H1 (cell line): ENCODE measurements around the gene IRF3. TPM values are rescaled to one million over a fixed set of nuclear protein-coding genes. Genes with fewer than 3 reads are reported as not detected.

Experiments used
- CTCF ChIA-PET: fragments of 300-600 bp; sonication (Branson Sonifier 250); formaldehyde crosslinking; loops from one replicate; lab custom pipeline; 2021; ENCODE audit not compliant: partially characterized antibody; lab: Charles Lee
- POLR2A ChIA-PET: fragments of 300-600 bp; sonication (Branson Sonifier 250); formaldehyde crosslinking; loops from one replicate; lab custom pipeline; 2021; ENCODE audit warnings: inconsistent platforms; ENCODE audit not compliant: partially characterized antibody; lab: Charles Lee
- DNase-seq, 2 experiments: peaks; one replicate each; pipeline versions ENCODE4 v3.0.0 to v3.0.0-alpha.2; 2010 to 2022; ENCODE audit warnings: low spot score in 2 of 2, low read depth in 1 of 2, mixed read lengths in 1 of 2
- FAIRE-seq: peaks from 2 replicates; lab custom pipeline; 2011; peaks lifted over from hg19 to GRCh38; lab: Jason Lieb, UNC
- H2AFZ ChIP-seq: 2 replicates; pipeline ENCODE4 v1.8.1; 2012; ENCODE audit warnings: low read length, inconsistent platforms
- H2AK5ac ChIP-seq: 2 replicates; pipeline ENCODE4 v1.6.1; 2013; ENCODE audit warnings: low read depth, low read length
- H2BK120ac ChIP-seq: replicated peaks from 2 replicates; pipeline ENCODE3; 2013; ENCODE audit warnings: low read depth, low read length, inconsistent platforms
- H2BK12ac ChIP-seq: 2 replicates; pipeline ENCODE4 v1.6.1; 2013; ENCODE audit warnings: low read depth, low read length
- H2BK15ac ChIP-seq: 2 replicates; pipeline ENCODE4 v1.6.1; 2013; ENCODE audit warnings: low read length
- H2BK20ac ChIP-seq: 2 replicates; pipeline ENCODE4 v1.6.1; 2013; ENCODE audit warnings: low read length
- H2BK5ac ChIP-seq: 2 replicates; pipeline ENCODE4 v1.6.1; 2013; ENCODE audit warnings: low read depth, low read length
- H3K14ac ChIP-seq: 2 replicates; pipeline ENCODE4 v1.6.1; 2013; ENCODE audit warnings: inconsistent platforms; ENCODE audit not compliant: insufficient read length
- H3K18ac ChIP-seq: 2 replicates; pipeline ENCODE4 v1.6.1; 2013; ENCODE audit warnings: low read length; ENCODE audit errors: extremely low read depth
- H3K23ac ChIP-seq: 2 replicates; pipeline ENCODE4 v1.6.1; 2013; ENCODE audit warnings: inconsistent platforms; ENCODE audit not compliant: insufficient read length
- H3K23me2 ChIP-seq: 2 replicates; pipeline ENCODE4 v1.6.1; 2013; ENCODE audit warnings: low read depth, low read length
- H3K27ac ChIP-seq: 2 replicates; pipeline ENCODE4 v1.6.1; 2011; ENCODE audit warnings: low read depth, low read length, inconsistent platforms
- H3K27me3 ChIP-seq, 4 experiments: replicated peaks in 1 of 4; 1 replicate in 1 of 4; 2 replicates in 3 of 4; pipeline versions ENCODE4 v1.6.1 to v1.8.1; 2011 to 2013; ENCODE audit warnings: low read length in 3 of 4, mild to moderate bottlenecking in 3 of 4, inconsistent platforms in 2 of 4, mixed read lengths in 2 of 4, moderate library complexity in 1 of 4; ENCODE audit not compliant: control insufficient read depth in 3 of 4, insufficient read depth in 3 of 4; ENCODE audit errors: extremely low read depth in 1 of 4
- H3K36me3 ChIP-seq, 4 experiments: 2 replicates each; pipeline versions ENCODE4 v1.6.1 to v1.8.1; 2011 to 2013; ENCODE audit warnings: mild to moderate bottlenecking in 4 of 4, low read length in 3 of 4, moderate library complexity in 2 of 4, control low read depth in 1 of 4, inconsistent platforms in 1 of 4; ENCODE audit not compliant: insufficient read depth in 4 of 4, control insufficient read depth in 2 of 4
- H3K4ac ChIP-seq: replicated peaks from 2 replicates; pipeline ENCODE3; 2013; ENCODE audit warnings: low read length, low read depth, mixed read lengths, inconsistent platforms; ENCODE audit not compliant: insufficient read length
- H3K4me1 ChIP-seq, 4 experiments: replicated peaks in 1 of 4; 1 replicate in 1 of 4; 2 replicates in 3 of 4; pipeline versions ENCODE4 v1.6.1 to v1.8.1; 2011 to 2013; ENCODE audit warnings: low read length in 3 of 4, inconsistent platforms in 2 of 4, mixed read lengths in 1 of 4; ENCODE audit not compliant: insufficient read depth in 4 of 4, control insufficient read depth in 3 of 4
- H3K4me2 ChIP-seq, 2 experiments: 2 replicates each; pipeline versions ENCODE4 v1.6.1 to v1.8.1; 2011 to 2013; ENCODE audit warnings: low read depth in 2 of 2, low read length in 2 of 2, control low read depth in 1 of 2, inconsistent platforms in 1 of 2, mild to moderate bottlenecking in 1 of 2; ENCODE audit not compliant: insufficient read depth in 1 of 2
- H3K4me3 ChIP-seq, 4 experiments: fragments of 200-600, 300-600 bp in 1 of 4; sonication (generic), shearing (Covaris generic), sonication (Bioruptor Twin) in 1 of 4; 2 replicates each; pipeline versions ENCODE4 v1.5.1 to v1.8.1; 2011 to 2016; ENCODE audit warnings: low read length in 4 of 4, low read depth in 3 of 4, control low read depth in 2 of 4, inconsistent platforms in 2 of 4, mild to moderate bottlenecking in 2 of 4, mixed read lengths in 1 of 4, moderate library complexity in 1 of 4; ENCODE audit not compliant: insufficient read depth in 2 of 4; ENCODE audit errors: extremely low read depth in 1 of 4
- H3K56ac ChIP-seq: replicated peaks from 2 replicates; pipeline ENCODE3; 2013; ENCODE audit warnings: low read depth, mild to moderate bottlenecking, mixed read lengths, low read length, inconsistent platforms; ENCODE audit not compliant: insufficient read length
- H3K79me1 ChIP-seq: 2 replicates; pipeline ENCODE4 v1.6.1; 2013; ENCODE audit warnings: low read depth, low read length, control low read depth
- H3K79me2 ChIP-seq, 2 experiments: 2 replicates each; pipeline versions ENCODE4 v1.6.1 to v1.8.1; 2012 to 2013; ENCODE audit warnings: low read length in 2 of 2, mild to moderate bottlenecking in 2 of 2, inconsistent platforms in 1 of 2; ENCODE audit not compliant: insufficient read depth in 2 of 2, control insufficient read depth in 1 of 2
- H3K9ac ChIP-seq, 4 experiments: replicated peaks in 1 of 4; 1 replicate in 1 of 4; 2 replicates in 3 of 4; pipeline versions ENCODE4 v1.6.1 to v1.8.1; 2011 to 2013; ENCODE audit warnings: low read depth in 3 of 4, low read length in 3 of 4, control low read depth in 2 of 4, mild to moderate bottlenecking in 2 of 4, moderate library complexity in 2 of 4, inconsistent platforms in 1 of 4; ENCODE audit errors: extremely low read depth in 1 of 4
- H3K9me3 ChIP-seq, 2 experiments: 2 replicates each; pipeline versions ENCODE4 v1.6.1 to v1.8.1; 2012 to 2013; ENCODE audit warnings: mild to moderate bottlenecking in 2 of 2, moderate library complexity in 2 of 2, control low read depth in 1 of 2, inconsistent platforms in 1 of 2, low read depth in 1 of 2, low read length in 1 of 2, mixed read lengths in 1 of 2; ENCODE audit not compliant: insufficient read depth in 2 of 2
- H4K20me1 ChIP-seq, 2 experiments: replicated peaks in 1 of 2; 2 replicates each; pipeline versions ENCODE3 to v1.8.1; 2011 to 2013; ENCODE audit warnings: inconsistent platforms in 2 of 2, low read length in 2 of 2, mild to moderate bottlenecking in 1 of 2; ENCODE audit not compliant: insufficient read depth in 2 of 2, control insufficient read depth in 1 of 2
- H4K5ac ChIP-seq: 2 replicates; pipeline ENCODE4 v1.6.1; 2013; ENCODE audit warnings: low read length, low read depth, mixed read lengths, inconsistent platforms; ENCODE audit not compliant: insufficient read length
- H4K8ac ChIP-seq: 2 replicates; pipeline ENCODE4 v1.8.0; 2013; ENCODE audit warnings: mild to moderate bottlenecking, moderate library complexity, low read length, inconsistent platforms; ENCODE audit not compliant: insufficient read depth; ENCODE audit errors: extremely low read depth
- H4K91ac ChIP-seq: replicated peaks from 2 replicates; pipeline ENCODE3; 2013; ENCODE audit warnings: low read length, mixed read lengths, inconsistent platforms; ENCODE audit not compliant: insufficient read length
- WGBS, 2 experiments: shearing (Covaris generic) in 1 of 2; methylation state at CpG; one replicate each; pipeline versions ENCODE4 v1.1.6 to v1.1.7; 2013 to 2015; ENCODE audit warnings: low lambda C conversion rate in 2 of 2, mixed read lengths in 2 of 2, inconsistent platforms in 1 of 2, low coverage in 1 of 2, missing lambda C conversion rate in 1 of 2; ENCODE audit not compliant: insufficient replicate concordance in 2 of 2, insufficient coverage in 1 of 2, insufficient read length in 1 of 2; ENCODE audit errors: extremely low coverage in 1 of 2, missing lambda C conversion rate in 1 of 2; 5-methylcytosine and 5-hydroxymethylcytosine counted together
- polyA plus RNA-seq, 7 experiments: library from polyadenylated mRNA; depleted of rRNA in 3 of 7; stranded (reverse) in 5 of 7; unstranded in 2 of 7; fragments of >200 nt in 5 of 7; fragments of 200-250 nt in 2 of 7; gene quantifications; 1 replicate in 5 of 7; 2 replicates in 1 of 7; 4 replicates in 1 of 7; pipeline versions ENCODE4 v1.2.1 to v1.2.3, GENCODE V29; 2011 to 2013; ENCODE audit warnings: missing spikeins in 2 of 7, mixed read lengths in 2 of 7
- total RNA-seq: library from RNA; stranded (reverse); fragmentation: NEBNext Ultra II Directional; extraction: Animal tissue kit (Norgen Biotek cat#: 25700); gene quantifications from 2 replicates; pipeline ENCODE4 v1.2.1, GENCODE V29; 2021

Gene IRF3
- total and polyA plus RNA-seq, 2 of the 8 experiments (the other 6 are each of a cell fraction or from before 2014, with no cell fraction given): 103 to 114 TPM

GRCh38 chr19:49613374-49613773, 52.3 kb downstream of the IRF3 start:
- Histone ChIP-seq H3K9me3 (no peaks in the 10 kb centered on the region), H4K20me1 (peaks cover 17 to 26% of the 10 kb centered on the region in 2 experiments), H3K4me1 (no peaks in the 10 kb centered on the region), H2BK12ac (no peak overlapping the region), H3K56ac (no peak overlapping the region), H3K18ac (no peak overlapping the region), H4K8ac (no peak overlapping the region; the same call in 1 of the 2 replicates), H2BK20ac (no peak overlapping the region), H4K91ac (no peak overlapping the region), H2AFZ (no peak overlapping the region), H2BK15ac (no peak overlapping the region), H3K27me3 (no peaks in the 10 kb centered on the region), H3K9ac (no peak overlapping the region; a peak in 1 of 7 replicates), H3K4me3 (no peak overlapping the region), H3K79me1 (peaks cover 12% of the 10 kb centered on the region), H3K36me3 (peaks cover 15 to 65% (median 37%) of the 10 kb centered on the region in 4 experiments), H3K4me2 (no peak overlapping the region), H3K23ac (no peak overlapping the region), H2BK5ac (no peak overlapping the region), H2BK120ac (no peak overlapping the region), H4K5ac (no peak overlapping the region), H3K4ac (no peak overlapping the region), H3K79me2 (peaks cover 0 to 47% of the 10 kb centered on the region in 2 experiments; a peak in 2 of 4 replicates), H2AK5ac (no peak overlapping the region), H3K14ac (no peak overlapping the region), H3K23me2 (no peaks in the 10 kb centered on the region), H3K27ac (no peak overlapping the region)
- CTCF ChIA-PET: interaction anchor here (0.7 to 1.5 kb wide), 4 partner anchors 8 to 600 kb away, joined by 3 to 6 read pairs (median 3); no protein-coding TSS in a partner anchor
- 97% methylated on average over 4 of the region's 4 CpGs; no CpG with 5 or more reads in 1 of the 2 experiments for WGBS, 2 experiments
- DNase-seq (no peak), FAIRE-seq (no peak)
- POLR2A ChIA-PET: interaction anchor here (37.8 to 50.7 kb wide), 2 partner anchors 11 kb away, joined by 840 read pairs; partner anchors contain the start of genes PRR12, RRAS and SCAF1
